CD4-positive, alpha-beta memory T cell (primary cell): ENCODE data around the gene SPAG16. TPM values are rescaled to one million over a fixed set of nuclear protein-coding genes. Genes with fewer than 3 reads are reported as not detected.

Experiments used
- CTCF ChIA-PET: fragments of 350-600 bp; sonication (Branson Sonifier 250); formaldehyde crosslinking; loops from one replicate; lab custom pipeline; 2021; ENCODE audit warnings: inconsistent platforms; ENCODE audit not compliant: partially characterized antibody; lab: Charles Lee
- POLR2A ChIA-PET: fragments of 350-600 bp; sonication (Branson Sonifier 250); formaldehyde crosslinking; loops from one replicate; lab custom pipeline; 2021; ENCODE audit not compliant: partially characterized antibody; lab: Charles Lee
- DNase-seq, 5 donors: peaks; one replicate each; pipeline versions ENCODE4 v3.0.0 to v3.0.0-alpha.2; 2020 to 2022; ENCODE audit warnings: mixed read lengths in 1 of 5
- H3K27ac ChIP-seq: one replicate; pipeline ENCODE4 v1.7.0; 2013; ENCODE audit warnings: low read depth, low read length
- H3K27me3 ChIP-seq: 2 replicates; pipeline ENCODE4 v1.7.0; 2013; ENCODE audit warnings: mild to moderate bottlenecking, low read length, moderate library complexity; ENCODE audit not compliant: insufficient read depth
- H3K36me3 ChIP-seq: 2 replicates; pipeline ENCODE4 v1.7.0; 2013; ENCODE audit warnings: mild to moderate bottlenecking, low read length, moderate library complexity; ENCODE audit not compliant: insufficient read depth
- H3K4me1 ChIP-seq: 2 replicates; pipeline ENCODE4 v1.7.0; 2013; ENCODE audit warnings: mild to moderate bottlenecking, low read length, moderate library complexity; ENCODE audit not compliant: insufficient read depth
- H3K4me3 ChIP-seq, 2 donors: one replicate each; pipeline ENCODE4 v1.7.0; 2013; ENCODE audit warnings: low read length in 2 of 2, mild to moderate bottlenecking in 1 of 2
- H3K9me3 ChIP-seq, 2 donors: one replicate each; pipeline ENCODE4 v1.7.0; 2013; ENCODE audit warnings: low read length in 2 of 2, control low read depth in 1 of 2; ENCODE audit not compliant: control insufficient read depth in 1 of 2
- H3K27ac Mint-ChIP-seq, 7 donors: one replicate each; pipeline ENCODE4 v1.8.0; 2020 to 2021; ENCODE audit warnings: mixed read lengths in 7 of 7, mild to moderate bottlenecking in 6 of 7, inconsistent platforms in 3 of 7, moderate library complexity in 3 of 7
- H3K27me3 Mint-ChIP-seq, 2 donors: one replicate each; pipeline ENCODE4 v1.8.0; 2020 to 2021; ENCODE audit warnings: mixed read lengths in 2 of 2
- H3K36me3 Mint-ChIP-seq, 2 donors: one replicate each; pipeline ENCODE4 v1.8.0; 2020 to 2021; ENCODE audit warnings: mixed read lengths in 2 of 2, inconsistent platforms in 1 of 2, mild to moderate bottlenecking in 1 of 2
- H3K4me1 Mint-ChIP-seq, 4 donors: one replicate each; pipeline ENCODE4 v1.8.0; 2020 to 2021; ENCODE audit warnings: mixed read lengths in 4 of 4, mild to moderate bottlenecking in 1 of 4
- H3K4me3 Mint-ChIP-seq, 8 donors: one replicate each; pipeline ENCODE4 v1.8.0; 2020 to 2021; ENCODE audit warnings: mixed read lengths in 8 of 8, mild to moderate bottlenecking in 7 of 8, moderate library complexity in 6 of 8, inconsistent platforms in 3 of 8
- H3K9me3 Mint-ChIP-seq, 8 donors: one replicate each; pipeline ENCODE4 v1.8.0; 2020 to 2021; ENCODE audit warnings: mixed read lengths in 8 of 8, mild to moderate bottlenecking in 5 of 8, inconsistent platforms in 3 of 8, moderate library complexity in 1 of 8
- intact Hi-C: fragments of 100-400 bp; cut with micrococcal nuclease; formaldehyde crosslinking; loops from one replicate; pipeline ENCODE4 v1.15.1; 2023
- polyA plus RNA-seq, 2 donors: library from polyadenylated mRNA; unstranded; fragments of 300-500 nt; fragmentation: Illumina TruSeq; gene quantifications; one replicate each; pipeline ENCODE4 v1.2.3, GENCODE V29; 2021
- total RNA-seq, 2 experiments: library from RNA; stranded (reverse); gene quantifications; one replicate each; pipeline ENCODE4 v1.2.3, GENCODE V29; 2021

SPAG16 gene
- total and polyA plus RNA-seq, 4 experiments from 2014 or later: 6.3 to 21.7 (median 11.2) TPM

- H3K9me3 ChIP-seq: no peaks in the 10 kb centered on the region
- no peaks in the 10 kb centered on the region for H3K36me3 ChIP-seq
- no peaks in the 10 kb centered on the region for H3K36me3 Mint-ChIP-seq
- DNase-seq: no peak
- no peaks in the 10 kb centered on the region for H3K4me1 ChIP-seq
- intact Hi-C loops: no loop called here
- no peaks in the 10 kb centered on the region for H3K27me3 ChIP-seq
- no peak overlapping the region for H3K4me3 ChIP-seq
- no peak overlapping the region for H3K27ac Mint-ChIP-seq
- ChIA-PET POLR2A (interaction anchor here (1.0 kb wide), 1 partner anchor 9 kb away, joined by 3 read pairs; no protein-coding TSS in a partner anchor), CTCF (interaction anchor here (0.9 kb wide), 1 partner anchor 9 kb away, joined by 3 read pairs; no protein-coding TSS in a partner anchor)
- H3K4me3 Mint-ChIP-seq: no peak overlapping the region
- peaks cover 7 to 8% of the 10 kb centered on the region in 2 donors for H3K27me3 Mint-ChIP-seq
- H3K27ac ChIP-seq: no peak overlapping the region
- H3K4me1 Mint-ChIP-seq: peaks cover 2 to 16% (median 5%) of the 10 kb centered on the region in 4 donors
- H3K9me3 Mint-ChIP-seq: no peaks in the 10 kb centered on the region
These were observed 42.4 kb upstream of the SPAG16 start for GRCh38 chr2:213241817-213242216.

GRCh38 chr2:213242653-213243052 lies 41.6 kb upstream of the SPAG16 start:
- no peak for DNase-seq
- Histone ChIP-seq H3K4me3 (no peak overlapping the region), H3K4me1 (no peaks in the 10 kb centered on the region), H3K9me3 (no peaks in the 10 kb centered on the region), H3K27me3 (no peaks in the 10 kb centered on the region), H3K27ac (no peak overlapping the region), H3K36me3 (no peaks in the 10 kb centered on the region)
- H3K27ac Mint-ChIP-seq: no peak overlapping the region
- intact Hi-C loops: no loop called here
- H3K4me3 Mint-ChIP-seq: no peak overlapping the region
- ChIA-PET CTCF (interaction anchor here (0.9 kb wide), 1 partner anchor 8 kb away, joined by 3 read pairs; no protein-coding TSS in a partner anchor), POLR2A (no interaction called here)
- peaks cover 2 to 16% (median 5%) of the 10 kb centered on the region in 4 donors for H3K4me1 Mint-ChIP-seq
- H3K36me3 Mint-ChIP-seq: no peaks in the 10 kb centered on the region
- peaks cover 7 to 8% of the 10 kb centered on the region in 2 donors for H3K27me3 Mint-ChIP-seq
- H3K9me3 Mint-ChIP-seq: no peaks in the 10 kb centered on the region

- H3K27ac ChIP-seq: no peak overlapping the region
- no peaks in the 10 kb centered on the region for H3K36me3 Mint-ChIP-seq
- H3K9me3 Mint-ChIP-seq: no peaks in the 10 kb centered on the region
- no peak for DNase-seq
- ChIA-PET POLR2A (no interaction called here), CTCF (no interaction called here)
- H3K27me3 ChIP-seq: no peaks in the 10 kb centered on the region
- no peaks in the 10 kb centered on the region for H3K4me1 ChIP-seq
- no peaks in the 10 kb centered on the region for H3K36me3 ChIP-seq
- no peak overlapping the region for H3K4me3 ChIP-seq
- H3K27ac Mint-ChIP-seq: peak overlapping the region in 6 of 7 donors; percentile 1 to 67 (median 22)
- peak overlapping the region in 5 of 8 donors; percentile 14 to 55 (median 46) for H3K4me3 Mint-ChIP-seq
- peaks cover 5 to 7% of the 10 kb centered on the region in 2 donors for H3K27me3 Mint-ChIP-seq
- peaks cover 2 to 16% (median 5%) of the 10 kb centered on the region in 4 donors for H3K4me1 Mint-ChIP-seq
- H3K9me3 ChIP-seq: no peaks in the 10 kb centered on the region
- intact Hi-C loops: no loop called here
These were observed 40.8 kb upstream of the SPAG16 start for GRCh38 chr2:213243189-213244044.

GRCh38 chr2:213246497-213247281 lies 37.6 kb upstream of the SPAG16 start:
- intact Hi-C loops: no loop called here
- Histone ChIP-seq H3K4me3 (no peak overlapping the region), H3K27me3 (no peaks in the 10 kb centered on the region), H3K36me3 (no peaks in the 10 kb centered on the region), H3K4me1 (no peaks in the 10 kb centered on the region), H3K27ac (no peak overlapping the region), H3K9me3 (no peaks in the 10 kb centered on the region)
- no peaks in the 10 kb centered on the region for H3K9me3 Mint-ChIP-seq
- no peak overlapping the region for H3K27ac Mint-ChIP-seq
- no peaks in the 10 kb centered on the region for H3K36me3 Mint-ChIP-seq
- CTCF ChIA-PET: interaction anchor here (1.4 kb wide), 2 partner anchors 12 to 16 kb away, joined by 4 to 5 read pairs; no protein-coding TSS in a partner anchor
- no peak overlapping the region for H3K4me3 Mint-ChIP-seq
- POLR2A ChIA-PET: no interaction called here
- H3K27me3 Mint-ChIP-seq: peaks cover 5% of the 10 kb centered on the region in 2 donors
- H3K4me1 Mint-ChIP-seq: peaks cover 2 to 13% (median 5%) of the 10 kb centered on the region in 4 donors
- peak in 4 of 5 donors; percentile 37 to 40 (median 39) for DNase-seq

GRCh38 chr2:213247566-213247965 lies 36.7 kb upstream of the SPAG16 start:
- Histone ChIP-seq H3K27ac (no peak overlapping the region), H3K27me3 (no peaks in the 10 kb centered on the region), H3K4me1 (no peaks in the 10 kb centered on the region), H3K36me3 (no peaks in the 10 kb centered on the region), H3K9me3 (no peaks in the 10 kb centered on the region), H3K4me3 (no peak overlapping the region)
- H3K4me1 Mint-ChIP-seq: peaks cover 2 to 6% (median 5%) of the 10 kb centered on the region in 4 donors
- no peak overlapping the region for H3K4me3 Mint-ChIP-seq
- no peak for DNase-seq
- H3K27me3 Mint-ChIP-seq: peaks cover 4 to 5% of the 10 kb centered on the region in 2 donors
- POLR2A ChIA-PET: no interaction called here
- H3K9me3 Mint-ChIP-seq: no peaks in the 10 kb centered on the region
- CTCF ChIA-PET: interaction anchor here (1.4 to 1.8 kb wide), 3 partner anchors 11 to 17 kb away, joined by 3 to 5 read pairs (median 4); no protein-coding TSS in a partner anchor
- H3K27ac Mint-ChIP-seq: no peak overlapping the region
- no peaks in the 10 kb centered on the region for H3K36me3 Mint-ChIP-seq
- intact Hi-C loops: no loop called here

GRCh38 chr2:213248637-213249036 lies 35.6 kb upstream of the SPAG16 start:
- POLR2A ChIA-PET: interaction anchor here (0.7 kb wide), 1 partner anchor 25 kb away, joined by 3 read pairs; no protein-coding TSS in a partner anchor
- Mint-ChIP-seq H3K27me3 (peaks cover 0 to under 1% of the 10 kb centered on the region in 2 donors), H3K27ac (peak overlapping the region in 1 of 7 donors; percentile 73), H3K4me3 (no peak overlapping the region), H3K4me1 (peaks cover 0 to under 1% (median under 1%) of the 10 kb centered on the region in 4 donors), H3K36me3 (no peaks in the 10 kb centered on the region), H3K9me3 (no peaks in the 10 kb centered on the region)
- Histone ChIP-seq H3K27me3 (no peaks in the 10 kb centered on the region), H3K36me3 (no peaks in the 10 kb centered on the region), H3K4me3 (no peak overlapping the region), H3K4me1 (no peaks in the 10 kb centered on the region), H3K27ac (no peak overlapping the region), H3K9me3 (no peaks in the 10 kb centered on the region)
- intact Hi-C loops: no loop called here
- no peak for DNase-seq
- CTCF ChIA-PET: interaction anchor here (1.3 to 1.8 kb wide), 2 partner anchors 12 to 35 kb away, joined by 3 to 5 read pairs; partner anchors contain the start of gene SPAG16
